ENCODE results near the gene DNMT3A. TPM values are rescaled to one million over a fixed set of nuclear protein-coding genes. Genes with fewer than 3 reads are reported as not detected.

The DNMT3A gene
- total and polyA plus RNA-seq, 2 of the 8 experiments (the other 6 are each of a cell fraction or from before 2014, with no cell fraction given): 33.6 to 178 TPM

GRCh38 chr2:25198209-25198525, 143.6 kb downstream of the DNMT3A start:
- H3K4ac ChIP-seq (replicated peaks; ENCODE audit: insufficient read length, low read depth, low read length): no peak overlapping the region
- peak overlapping the region; percentile 51; the same call in 1 of the 2 replicates for H2AFZ ChIP-seq (ENCODE audit: low read length)
- DNase-seq (ENCODE audit: low read depth in 1 of 2, low spot score in 2 of 2) (no peak), FAIRE-seq (no peak)
- no peaks in the 10 kb centered on the region for H3K9me3 ChIP-seq (ENCODE audit: insufficient read depth in 2 of 2, low read depth in 1 of 2, low read length in 1 of 2)
- no peak overlapping the region for H3K27ac ChIP-seq (ENCODE audit: low read depth, low read length)
- H2AK5ac ChIP-seq (ENCODE audit: low read depth, low read length): no peak overlapping the region
- 77% methylated on average over 4 of the region's 4 CpGs; no CpG with 5 or more reads in 1 of the 2 experiments for WGBS, 2 experiments (ENCODE audit: extremely low coverage in 1 of 2, insufficient coverage in 1 of 2, insufficient read length in 1 of 2, insufficient replicate concordance in 2 of 2, low coverage in 1 of 2, low lambda C conversion rate in 2 of 2, missing lambda C conversion rate in 1 of 2)
- no peaks in the 10 kb centered on the region; a peak in 1 of 7 replicates for H3K4me1 ChIP-seq (replicated peaks in 1 of 4; ENCODE audit: control insufficient read depth in 3 of 4, insufficient read depth in 4 of 4, low read length in 3 of 4)
- H3K4me3 ChIP-seq (ENCODE audit: extremely low read depth in 1 of 4, insufficient read depth in 2 of 4, low read depth in 3 of 4, low read length in 4 of 4): no peak overlapping the region
- H2BK120ac ChIP-seq (replicated peaks; ENCODE audit: low read depth, low read length): no peak overlapping the region
- ChIA-PET POLR2A (ENCODE audit: partially characterized antibody) (interaction anchor here (0.6 kb wide), 1 partner anchor 870 kb away, joined by 4 read pairs; no protein-coding TSS in a partner anchor), CTCF (ENCODE audit: partially characterized antibody) (interaction anchor here (4.9 to 9.0 kb wide), 2 partner anchors 31 to 224 kb away, joined by 44 to 106 read pairs; partner anchors contain the start of gene POMC)
- H3K79me1 ChIP-seq (ENCODE audit: low read depth, low read length): no peaks in the 10 kb centered on the region
- no peak overlapping the region for H3K56ac ChIP-seq (replicated peaks; ENCODE audit: insufficient read length, low read depth, low read length)
- H4K5ac ChIP-seq (ENCODE audit: insufficient read length, low read depth, low read length): no peak overlapping the region
- no peak overlapping the region for H3K23ac ChIP-seq (ENCODE audit: insufficient read length)
- H3K27me3 ChIP-seq (replicated peaks in 1 of 4; ENCODE audit: control insufficient read depth in 3 of 4, extremely low read depth in 1 of 4, insufficient read depth in 3 of 4, low read length in 3 of 4): no peaks in the 10 kb centered on the region
- no peak overlapping the region for H3K9ac ChIP-seq (replicated peaks in 1 of 4; ENCODE audit: extremely low read depth in 1 of 4, low read depth in 3 of 4, low read length in 3 of 4)
- H4K91ac ChIP-seq (replicated peaks; ENCODE audit: insufficient read length, low read length): no peak overlapping the region
- no peak overlapping the region for H3K4me2 ChIP-seq (ENCODE audit: insufficient read depth in 1 of 2, low read depth in 2 of 2, low read length in 2 of 2)
- H3K36me3 ChIP-seq (ENCODE audit: control insufficient read depth in 2 of 4, insufficient read depth in 4 of 4, low read length in 3 of 4): no peaks in the 10 kb centered on the region
- H4K20me1 ChIP-seq (replicated peaks in 1 of 2; ENCODE audit: control insufficient read depth in 1 of 2, insufficient read depth in 2 of 2, low read length in 2 of 2): peaks cover 0 to 1% of the 10 kb centered on the region in 2 experiments
- peak overlapping the region; percentile 11; the same call in 1 of the 2 replicates for H4K8ac ChIP-seq (ENCODE audit: extremely low read depth, insufficient read depth, low read length)
- no peak overlapping the region for H2BK15ac ChIP-seq (ENCODE audit: low read length)
- no peaks in the 10 kb centered on the region for H3K23me2 ChIP-seq (ENCODE audit: low read depth, low read length)
- no peaks in the 10 kb centered on the region for H3K79me2 ChIP-seq (ENCODE audit: control insufficient read depth in 1 of 2, insufficient read depth in 2 of 2, low read length in 2 of 2)
- H3K14ac ChIP-seq (ENCODE audit: insufficient read length): no peak overlapping the region
- TF ChIP-seq CHD2 (IDR thresholded peaks at IDR 0.05; ENCODE audit: low read length): no peak
- no peak for TF ChIP-seq GTF2F1 (IDR thresholded peaks at IDR 0.05; ENCODE audit: borderline replicate concordance, low read depth, low read length)
- no peak for TF ChIP-seq SIN3A (conservative IDR thresholded peaks at IDR 0.05 in 1 of 2, IDR thresholded peaks at IDR 0.05 in 1 of 2; ENCODE audit: low read depth in 1 of 2, low read length in 2 of 2)
- TF ChIP-seq KDM5A (IDR thresholded peaks at IDR 0.05; ENCODE audit: low read length): no peak
- TF ChIP-seq CBX8 (IDR thresholded peaks at IDR 0.05; ENCODE audit: borderline replicate concordance, low read depth, low read length): no peak
- no peak for TF ChIP-seq SP4 (IDR thresholded peaks at IDR 0.05; ENCODE audit: low read length)
- TF ChIP-seq USF2 (IDR thresholded peaks at IDR 0.05; ENCODE audit: low read length): no peak
- TF ChIP-seq SP1 (IDR thresholded peaks at IDR 0.05; ENCODE audit: low read depth, low read length): no peak
- no peak for TF ChIP-seq BCL11A (IDR thresholded peaks at IDR 0.05; ENCODE audit: low read depth in 2 of 2, low read length in 2 of 2)
- no peak for TF ChIP-seq TCF12 (IDR thresholded peaks at IDR 0.05; ENCODE audit: low read depth, low read length)
- TF ChIP-seq TAF7 (optimal IDR thresholded peaks at IDR 0.05; ENCODE audit: borderline replicate concordance, low read depth, low read length): no peak
- no peak overlapping the region for H2BK20ac ChIP-seq (ENCODE audit: low read length)
- H3K18ac ChIP-seq (ENCODE audit: extremely low read depth, low read length): no peak overlapping the region
- H2BK5ac ChIP-seq (ENCODE audit: low read depth, low read length): no peak overlapping the region
- no peak overlapping the region for H2BK12ac ChIP-seq (ENCODE audit: low read depth, low read length)
